Mucosa of rectum (tissue), 2 donors: ENCODE measurements around the gene PSG1.
"Not testable (repeated sequence)": the region's sequence is repeated elsewhere in the genome, so short reads cannot be mapped to it uniquely, and the experiment has no call there.

ENCODE experiments used
- H3K27ac ChIP-seq, 2 donors: one replicate each; pipeline ENCODE4 v1.7.0; 2013; ENCODE audit warnings: inconsistent platforms in 2 of 2, low read depth in 2 of 2, low read length in 2 of 2
- H3K27me3 ChIP-seq, 2 donors: one replicate each; pipeline ENCODE4 v1.7.0; 2013; ENCODE audit warnings: low read length in 2 of 2; ENCODE audit not compliant: control insufficient read depth in 2 of 2, insufficient read depth in 2 of 2
- H3K36me3 ChIP-seq, 2 donors: one replicate each; pipeline ENCODE4 v1.7.0; 2013; ENCODE audit warnings: low read length in 2 of 2; ENCODE audit not compliant: control insufficient read depth in 2 of 2, insufficient read depth in 2 of 2
- H3K4me1 ChIP-seq, 2 donors: one replicate each; pipeline ENCODE4 v1.7.0; 2013; ENCODE audit warnings: low read length in 2 of 2, mild to moderate bottlenecking in 1 of 2; ENCODE audit not compliant: control insufficient read depth in 2 of 2, insufficient read depth in 2 of 2
- H3K4me3 ChIP-seq, 2 donors: one replicate each; pipeline ENCODE4 v1.7.0; 2013; ENCODE audit warnings: low read length in 2 of 2
- H3K9ac ChIP-seq, 2 donors: one replicate each; pipeline ENCODE4 v1.7.0; 2013; ENCODE audit warnings: low read length in 2 of 2, low read depth in 1 of 2, mild to moderate bottlenecking in 1 of 2
- H3K9me3 ChIP-seq, 2 donors: one replicate each; pipeline ENCODE4 v1.7.0; 2013; ENCODE audit warnings: low read length in 2 of 2; ENCODE audit not compliant: control insufficient read depth in 2 of 2
- donor health status: healthy.
- donor health status: Normal muscosa, but diverticular disease.

Gene PSG1

DNA sequence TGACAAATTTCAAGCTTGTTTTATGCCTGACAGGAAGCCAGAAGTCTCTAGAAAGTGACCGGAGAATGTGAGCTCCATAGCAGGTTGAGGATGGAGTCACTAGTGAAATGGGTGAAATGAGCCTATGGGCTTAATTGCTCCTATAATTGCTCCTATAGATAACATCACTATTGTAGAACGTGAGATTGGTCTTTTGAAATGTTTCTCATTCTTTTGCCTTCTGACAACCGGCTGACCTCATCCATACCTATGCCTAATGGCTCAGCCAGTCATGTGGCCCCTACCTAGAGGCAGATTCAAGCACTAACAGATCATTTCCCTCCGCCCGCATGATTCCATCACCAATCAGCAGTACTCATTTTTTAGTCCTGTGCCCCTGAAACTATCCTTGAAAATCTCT, 34.0 kb upstream of the PSG1 start:
- H3K9me3 ChIP-seq, H3K9ac ChIP-seq, H3K27ac ChIP-seq, H3K36me3 ChIP-seq, H3K4me3 ChIP-seq, H3K27me3 ChIP-seq, H3K4me1 ChIP-seq: not testable (repeated sequence)

DNA sequence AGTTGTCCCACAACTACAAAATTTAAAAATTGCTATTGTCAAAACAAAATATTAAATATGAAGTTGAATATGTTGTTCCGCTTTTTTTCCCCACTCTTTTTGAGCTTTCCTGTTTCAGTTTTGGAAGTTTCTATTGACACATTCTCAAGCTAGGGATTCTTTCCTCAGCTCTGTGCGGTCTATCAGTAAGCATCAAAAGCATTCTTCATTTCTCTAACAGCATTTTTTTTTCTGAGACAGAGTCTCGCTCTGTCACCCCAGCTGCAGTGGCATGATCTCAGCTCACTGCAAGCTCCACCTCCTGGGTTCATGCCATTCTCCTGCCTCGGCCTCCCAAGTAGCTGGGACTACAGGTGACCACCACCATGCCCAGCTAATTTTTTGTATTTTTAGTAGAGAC, 33.4 kb upstream of the PSG1 start:
- not testable (repeated sequence) for H3K9me3 ChIP-seq, H3K4me3 ChIP-seq, H3K4me1 ChIP-seq, H3K9ac ChIP-seq, H3K27me3 ChIP-seq, H3K36me3 ChIP-seq, H3K27ac ChIP-seq

DNA sequence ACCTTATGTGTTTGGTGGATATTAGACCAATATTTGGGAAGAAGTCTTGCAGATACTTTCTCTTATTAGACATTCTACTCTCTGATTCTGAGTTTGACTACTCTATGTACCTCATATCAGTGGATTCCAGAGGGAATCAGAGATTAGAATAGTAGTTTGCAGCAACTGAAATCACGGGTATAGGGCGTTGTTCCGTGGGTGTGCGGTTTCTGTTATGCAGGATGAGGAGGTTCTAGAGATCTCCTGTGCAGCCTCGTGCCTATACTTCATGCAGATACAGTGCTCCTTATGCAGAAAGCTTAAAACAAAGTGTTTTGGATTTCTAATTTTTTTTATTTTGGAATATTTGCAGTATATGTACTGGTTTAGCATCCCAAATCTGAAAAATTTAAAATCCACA, 32.2 kb upstream of the PSG1 start:
- not testable (repeated sequence) for H3K9me3 ChIP-seq, H3K9ac ChIP-seq, H3K27ac ChIP-seq, H3K27me3 ChIP-seq, H3K4me1 ChIP-seq, H3K4me3 ChIP-seq, H3K36me3 ChIP-seq

DNA sequence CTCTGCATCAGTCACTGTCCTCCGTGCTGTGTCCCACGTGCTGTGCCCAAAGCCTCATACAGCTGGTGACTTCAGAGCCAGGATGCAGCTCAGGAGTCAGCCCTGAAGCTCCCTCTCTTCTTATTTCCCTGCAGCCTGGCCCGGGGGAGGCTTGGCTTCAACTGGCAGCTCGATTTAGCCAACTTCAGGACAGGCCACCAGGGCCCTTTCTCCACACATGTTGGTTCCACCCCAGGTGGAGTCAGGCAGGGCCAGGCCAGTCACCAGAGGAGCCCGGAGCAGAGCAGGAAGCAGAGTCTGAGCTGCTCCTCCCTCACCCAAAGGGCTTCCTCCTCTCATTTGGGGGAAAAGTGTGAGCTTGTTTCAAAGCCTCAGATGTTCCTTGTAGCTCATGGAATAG, 26.6 kb upstream of the PSG1 start:
- not testable (repeated sequence) for H3K9me3 ChIP-seq, H3K36me3 ChIP-seq, H3K4me3 ChIP-seq, H3K4me1 ChIP-seq, H3K27me3 ChIP-seq, H3K9ac ChIP-seq, H3K27ac ChIP-seq

GRCh38 chr19:42900561-42900960, 21.0 kb upstream of the PSG1 start:
- H3K4me1 ChIP-seq, H3K4me3 ChIP-seq, H3K36me3 ChIP-seq, H3K27ac ChIP-seq, H3K27me3 ChIP-seq, H3K9me3 ChIP-seq, H3K9ac ChIP-seq: not testable (repeated sequence)

DNA sequence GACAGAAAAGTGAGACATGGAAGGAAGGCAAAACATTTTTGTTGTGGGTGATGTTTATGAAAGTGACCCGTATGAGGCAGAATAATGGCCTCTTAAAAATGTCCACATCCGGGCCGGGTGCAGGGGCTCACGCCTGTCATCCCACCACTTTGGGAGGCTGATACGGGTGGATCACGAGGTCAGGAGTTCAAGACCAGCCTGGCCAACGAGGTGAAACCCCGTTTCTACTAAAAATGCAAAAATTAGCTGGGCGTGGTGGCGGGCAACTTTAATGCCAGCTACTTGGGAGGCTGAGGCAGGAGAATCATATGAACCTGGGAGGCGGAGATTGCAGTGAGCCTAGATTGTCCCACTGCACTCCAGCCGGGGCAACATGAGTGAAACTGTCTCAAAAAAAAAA, 20.2 kb upstream of the PSG1 start:
- not testable (repeated sequence) for H3K27ac ChIP-seq

DNA sequence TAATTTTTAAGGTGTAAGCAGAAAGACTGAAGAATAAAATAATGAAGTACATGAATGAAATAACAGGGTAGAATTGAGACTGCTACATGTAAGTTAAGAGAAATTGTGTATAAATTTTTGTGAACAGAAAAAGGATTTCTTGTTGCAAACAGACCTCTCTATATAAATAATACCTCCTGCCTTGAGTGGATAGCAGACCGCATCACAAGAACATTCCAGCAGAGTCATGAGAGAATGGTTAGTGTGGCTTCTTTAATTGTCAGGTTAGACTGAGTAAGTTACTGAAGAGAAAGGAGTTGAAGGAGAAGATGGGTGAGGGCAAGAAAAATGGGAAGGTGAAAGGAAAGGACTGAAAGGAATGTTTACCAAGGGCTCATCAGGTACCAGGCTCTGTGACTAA, 19.6 kb upstream of the PSG1 start:
- H3K27ac ChIP-seq, H3K9ac ChIP-seq, H3K4me3 ChIP-seq, H3K27me3 ChIP-seq, H3K4me1 ChIP-seq, H3K9me3 ChIP-seq, H3K36me3 ChIP-seq: not testable (repeated sequence)

More for the DNA sequence above, 20.2 kb upstream of the PSG1 start:
- H3K9me3 ChIP-seq, H3K27me3 ChIP-seq, H3K4me1 ChIP-seq, H3K9ac ChIP-seq, H3K4me3 ChIP-seq, H3K36me3 ChIP-seq: not testable (repeated sequence)

- not testable (repeated sequence) for H3K36me3 ChIP-seq, H3K27ac ChIP-seq, H3K9ac ChIP-seq, H3K9me3 ChIP-seq, H3K27me3 ChIP-seq, H3K4me1 ChIP-seq, H3K4me3 ChIP-seq
Observed at GRCh38 chr19:42898656-42899055, 19.1 kb upstream of the PSG1 start.

DNA sequence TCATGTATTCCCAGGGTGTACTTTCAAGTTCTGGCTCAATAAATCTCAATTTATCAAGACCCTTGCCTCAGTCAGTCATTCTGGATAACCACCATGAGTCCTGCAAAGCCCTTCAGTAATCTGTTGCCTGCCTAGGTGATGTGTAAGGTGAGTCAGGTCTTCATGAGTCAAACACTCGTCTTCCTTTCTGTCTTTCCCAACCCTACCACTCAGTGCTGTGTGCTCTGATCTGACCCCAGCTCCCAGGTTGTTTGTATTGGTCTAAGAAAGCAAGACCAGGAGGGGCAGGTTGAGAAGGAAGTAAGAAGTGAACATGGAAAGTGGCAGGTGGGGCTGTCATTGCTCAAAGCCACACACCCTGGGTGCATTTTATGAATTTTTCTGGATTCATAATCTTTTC, 18.2 kb upstream of the PSG1 start:
- not testable (repeated sequence) for H3K36me3 ChIP-seq, H3K27ac ChIP-seq, H3K9ac ChIP-seq, H3K9me3 ChIP-seq, H3K4me3 ChIP-seq, H3K27me3 ChIP-seq, H3K4me1 ChIP-seq

- not testable (repeated sequence) for H3K9me3 ChIP-seq, H3K27ac ChIP-seq, H3K9ac ChIP-seq, H3K27me3 ChIP-seq, H3K4me3 ChIP-seq, H3K36me3 ChIP-seq, H3K4me1 ChIP-seq
Observed at GRCh38 chr19:42890446-42890845, 10.9 kb upstream of the PSG1 start.

GRCh38 chr19:42887876-42888445, 8.4 kb upstream of the PSG1 start:
- H3K9me3 ChIP-seq, H3K4me1 ChIP-seq, H3K4me3 ChIP-seq, H3K27me3 ChIP-seq, H3K9ac ChIP-seq, H3K36me3 ChIP-seq, H3K27ac ChIP-seq: not testable (repeated sequence)
